ENCODE data around the gene ATP11A.

DNA sequence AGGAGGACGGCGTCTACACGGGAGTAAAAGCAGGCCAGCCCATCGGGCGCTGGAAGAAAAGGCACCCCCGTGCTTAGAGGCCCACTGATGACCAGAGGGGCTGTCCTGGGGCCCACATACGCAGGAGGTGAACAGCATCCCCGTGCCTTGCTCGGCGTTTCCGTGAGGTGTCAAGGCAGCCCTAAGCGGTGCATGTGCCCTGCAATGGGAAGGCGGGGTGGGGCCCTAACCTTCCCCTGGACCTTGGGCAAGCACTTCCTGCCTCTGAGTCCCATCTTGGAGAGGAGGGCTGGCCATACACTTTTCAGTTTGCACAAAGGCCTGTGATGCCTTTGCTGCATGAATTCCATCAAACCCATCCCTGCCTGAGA lies 47.8 kb upstream of the ATP11A start:
- no peak for TF ChIP-seq POLR2A (IDR thresholded peaks at IDR 0.05; ENCODE audit: low read length)
- TF ChIP-seq GATA1 (IDR thresholded peaks at IDR 0.05; ENCODE audit: low read depth, low read length), result no peak

Measured in erythroblast (primary cell).